GM04503 (cell line): ENCODE data around the gene ZNF45.
A peak's percentile ranks its signal among the peaks of the same experiment; 100 is the strongest.
"Not testable (repeated sequence)": the region's sequence is repeated elsewhere in the genome, so short reads cannot be mapped to it uniquely, and the experiment has no call there.

Experiments
- DNase-seq: peaks from one replicate; pipeline ENCODE4 v3.0.0-alpha.2; 2012; ENCODE audit warnings: low read depth

The ZNF45 gene

GRCh38 chr19:43913383-43913782, 21.7 kb downstream of the ZNF45 start:
- no peak for DNase-seq

- DNase-seq = no peak
Observed at GRCh38 chr19:43910884-43911283, 24.2 kb downstream of the ZNF45 start.

GRCh38 chr19:43908659-43909058, 26.4 kb downstream of the ZNF45 start:
- DNase-seq = no peak

GRCh38 chr19:43906774-43907173, 28.3 kb downstream of the ZNF45 start:
- DNase-seq = no peak

- no peak for DNase-seq
Observed at GRCh38 chr19:43905897-43906296, 29.2 kb downstream of the ZNF45 start.

- DNase-seq = no peak
Observed at GRCh38 chr19:43902399-43902798, 32.7 kb downstream of the ZNF45 start.

GRCh38 chr19:43901395-43902390, 33.4 kb downstream of the ZNF45 start:
- DNase-seq = peak; percentile 60

- DNase-seq = no peak
Observed at GRCh38 chr19:43895727-43896308, 39.3 kb downstream of the ZNF45 start.

GRCh38 chr19:43883864-43884263, 51.2 kb downstream of the ZNF45 start, which contains the start of gene ZNF404:
TSS of gene ZNF404 (minus strand) at chr19:43883964.
- no peak for DNase-seq

- DNase-seq = no peak
Observed at GRCh38 chr19:43880483-43880882, 54.6 kb downstream of the ZNF45 start.

GRCh38 chr19:43872547-43873336, 62.3 kb downstream of the ZNF45 start:
- no peak for DNase-seq

- not testable (repeated sequence) for DNase-seq
Observed at GRCh38 chr19:43866923-43867322, 68.2 kb downstream of the ZNF45 start.
